H9 (cell line): Measurements from ENCODE around the gene ZMYND8. TPM values are rescaled to one million over a fixed set of nuclear protein-coding genes. Genes with fewer than 3 reads are reported as not detected.

Experiments
- DNase-seq: peaks from one replicate; pipeline ENCODE4 v3.0.0-alpha.2; 2017
- H2AFZ ChIP-seq: one replicate; pipeline ENCODE4 v1.6.1; 2013; ENCODE audit warnings: mild to moderate bottlenecking, low read length, control low read depth, moderate library complexity
- H2AK5ac ChIP-seq: 2 replicates; pipeline ENCODE4 v1.6.1; 2013; ENCODE audit warnings: low read length, control low read depth, mixed read lengths; ENCODE audit not compliant: insufficient read length
- H2BK120ac ChIP-seq: one replicate; pipeline ENCODE4 v1.6.1; 2013; ENCODE audit warnings: low read depth, mild to moderate bottlenecking, low read length, control low read depth, inconsistent platforms; ENCODE audit not compliant: poor library complexity, severe bottlenecking
- H2BK12ac ChIP-seq: 2 replicates; pipeline ENCODE4 v1.6.1; 2013; ENCODE audit warnings: low read length, control low read depth, mixed read lengths, low read depth; ENCODE audit not compliant: insufficient read length
- H2BK15ac ChIP-seq: 2 replicates; pipeline ENCODE4 v1.6.1; 2013; ENCODE audit warnings: low read depth, low read length, control low read depth
- H2BK20ac ChIP-seq: one replicate; pipeline ENCODE4 v1.6.1; 2013; ENCODE audit warnings: low read depth, mild to moderate bottlenecking, low read length, control low read depth, inconsistent platforms; ENCODE audit not compliant: poor library complexity, severe bottlenecking
- H2BK5ac ChIP-seq: 2 replicates; pipeline ENCODE4 v1.6.1; 2013; ENCODE audit warnings: low read length, control low read depth, mixed read lengths; ENCODE audit not compliant: insufficient read length
- H3K14ac ChIP-seq: 2 replicates; pipeline ENCODE4 v1.6.1; 2013; ENCODE audit warnings: low read length, control low read depth; ENCODE audit not compliant: insufficient read depth
- H3K18ac ChIP-seq: 2 replicates; pipeline ENCODE4 v1.6.1; 2013; ENCODE audit warnings: low read depth, mild to moderate bottlenecking, mixed read lengths, low read length, control low read depth; ENCODE audit not compliant: insufficient read length
- H3K23ac ChIP-seq: 2 replicates; pipeline ENCODE4 v1.6.1; 2013; ENCODE audit warnings: low read length, control low read depth, mixed read lengths, low read depth; ENCODE audit not compliant: insufficient read length
- H3K23me2 ChIP-seq: 2 replicates; pipeline ENCODE4 v1.6.1; 2013; ENCODE audit warnings: low read depth, mild to moderate bottlenecking, mixed read lengths, low read length, control low read depth; ENCODE audit not compliant: insufficient read length, poor library complexity, severe bottlenecking
- H3K27ac ChIP-seq: 2 replicates; pipeline ENCODE4 v1.5.1; 2013; ENCODE audit warnings: low read length, control low read depth, mixed read lengths, low read depth; ENCODE audit not compliant: insufficient read length
- H3K27me3 ChIP-seq: 2 replicates; pipeline ENCODE4 v1.6.1; 2013; ENCODE audit warnings: low read length, control low read depth, inconsistent platforms; ENCODE audit not compliant: insufficient read depth
- H3K4ac ChIP-seq: 2 replicates; pipeline ENCODE4 v1.6.1; 2013; ENCODE audit warnings: low read depth, mild to moderate bottlenecking, control low read depth, inconsistent platforms, low read length, moderate library complexity
- H3K4me1 ChIP-seq: 2 replicates; pipeline ENCODE4 v1.6.1; 2013; ENCODE audit warnings: low read length, control low read depth, inconsistent platforms; ENCODE audit not compliant: insufficient read depth
- H3K4me2 ChIP-seq: 2 replicates; pipeline ENCODE4 v1.6.1; 2013; ENCODE audit warnings: low read length, control low read depth, mixed read lengths; ENCODE audit not compliant: insufficient read length, insufficient read depth
- H3K56ac ChIP-seq: 2 replicates; pipeline ENCODE4 v1.6.1; 2013; ENCODE audit warnings: low read depth, mild to moderate bottlenecking, mixed read lengths, low read length, control low read depth; ENCODE audit not compliant: insufficient read length
- H3K79me1 ChIP-seq: 2 replicates; pipeline ENCODE4 v1.6.1; 2013; ENCODE audit warnings: low read depth, mild to moderate bottlenecking, moderate library complexity, low read length, control low read depth, inconsistent platforms; ENCODE audit not compliant: insufficient read depth, poor library complexity, severe bottlenecking
- H3K79me2 ChIP-seq: 2 replicates; pipeline ENCODE4 v1.6.1; 2013; ENCODE audit warnings: low read length, control low read depth, inconsistent platforms; ENCODE audit not compliant: insufficient read depth
- H3K9ac ChIP-seq: 2 replicates; pipeline ENCODE4 v1.6.1; 2013; ENCODE audit warnings: low read length, control low read depth, mixed read lengths; ENCODE audit not compliant: insufficient read length; ENCODE audit errors: extremely low read depth
- H3K9me3 ChIP-seq: one replicate; pipeline ENCODE4 v1.6.1; 2013; ENCODE audit warnings: low read depth, low read length, inconsistent platforms; ENCODE audit not compliant: control insufficient read depth
- H3T11ph ChIP-seq: one replicate; pipeline ENCODE4 v1.6.1; 2013; ENCODE audit warnings: mild to moderate bottlenecking, low read length, control low read depth, inconsistent platforms
- H4K20me1 ChIP-seq: one replicate; pipeline ENCODE4 v1.6.1; 2013; ENCODE audit not compliant: control insufficient read depth, insufficient read length, insufficient read depth
- H4K5ac ChIP-seq: 2 replicates; pipeline ENCODE4 v1.6.1; 2013; ENCODE audit warnings: low read depth, mild to moderate bottlenecking, mixed read lengths, low read length, control low read depth; ENCODE audit not compliant: insufficient read length
- H4K8ac ChIP-seq: replicated peaks from 2 replicates; pipeline ENCODE4 v1.6.1; 2013; ENCODE audit warnings: low read length, control low read depth, mixed read lengths, low read depth; ENCODE audit not compliant: insufficient read length
- H4K91ac ChIP-seq: 2 replicates; pipeline ENCODE4 v1.6.1; 2013; ENCODE audit warnings: low read depth, mild to moderate bottlenecking, moderate library complexity, mixed read lengths, low read length, control low read depth; ENCODE audit not compliant: insufficient read length
- H3K27ac Mint-ChIP-seq, 3 experiments: 2 replicates in 2 of 3; 3 replicates in 1 of 3; pipeline ENCODE4 v1.8.0; 2020 to 2021; ENCODE audit warnings: mixed read lengths in 3 of 3, mild to moderate bottlenecking in 1 of 3, moderate library complexity in 1 of 3
- H3K27me3 Mint-ChIP-seq: 2 replicates; pipeline ENCODE4 v1.8.0; 2021; ENCODE audit warnings: low read depth, mild to moderate bottlenecking, moderate library complexity, mixed read lengths
- H3K36me3 Mint-ChIP-seq, 3 experiments: 2 replicates in 2 of 3; 3 replicates in 1 of 3; pipeline ENCODE4 v1.8.0; 2020 to 2021; ENCODE audit warnings: low read depth in 3 of 3, mixed read lengths in 3 of 3; ENCODE audit not compliant: insufficient read depth in 1 of 3
- H3K4me1 Mint-ChIP-seq, 2 experiments: 2 replicates each; pipeline ENCODE4 v1.8.0; 2020; ENCODE audit warnings: mixed read lengths in 2 of 2
- H3K4me3 Mint-ChIP-seq, 2 experiments: 2 replicates in 1 of 2; 3 replicates in 1 of 2; pipeline ENCODE4 v1.8.0; 2020 to 2021; ENCODE audit warnings: mild to moderate bottlenecking in 2 of 2, mixed read lengths in 2 of 2, moderate library complexity in 1 of 2
- H3K9me3 Mint-ChIP-seq, 2 experiments: 2 replicates in 1 of 2; 3 replicates in 1 of 2; pipeline ENCODE4 v1.8.0; 2020; ENCODE audit warnings: mild to moderate bottlenecking in 2 of 2, mixed read lengths in 2 of 2, moderate library complexity in 1 of 2
- CTCF ChIP-seq: fragments of 200-600 bp; sonication (generic); conservative IDR thresholded peaks from 3 replicates; pipeline ENCODE4 v1.8.0; 2021; ENCODE audit warnings: antibody characterized with exemption, mild to moderate bottlenecking
- WGBS: extraction: QIAGEN DNeasy Blood & Tissue Kit; methylation state at CpG from one replicate; pipeline ENCODE4 v1.1.7; 2013; ENCODE audit warnings: missing lambda C conversion rate, low lambda C conversion rate, mixed read lengths; ENCODE audit not compliant: insufficient read length; ENCODE audit errors: extremely low coverage; 5-methylcytosine and 5-hydroxymethylcytosine counted together
- total RNA-seq: library from RNA; stranded (reverse); gene quantifications from 2 replicates; pipeline ENCODE4 v1.2.1, GENCODE V29; 2021

ZMYND8 gene
- total RNA-seq, 1 experiment from 2014 or later, result 158 TPM

DNA sequence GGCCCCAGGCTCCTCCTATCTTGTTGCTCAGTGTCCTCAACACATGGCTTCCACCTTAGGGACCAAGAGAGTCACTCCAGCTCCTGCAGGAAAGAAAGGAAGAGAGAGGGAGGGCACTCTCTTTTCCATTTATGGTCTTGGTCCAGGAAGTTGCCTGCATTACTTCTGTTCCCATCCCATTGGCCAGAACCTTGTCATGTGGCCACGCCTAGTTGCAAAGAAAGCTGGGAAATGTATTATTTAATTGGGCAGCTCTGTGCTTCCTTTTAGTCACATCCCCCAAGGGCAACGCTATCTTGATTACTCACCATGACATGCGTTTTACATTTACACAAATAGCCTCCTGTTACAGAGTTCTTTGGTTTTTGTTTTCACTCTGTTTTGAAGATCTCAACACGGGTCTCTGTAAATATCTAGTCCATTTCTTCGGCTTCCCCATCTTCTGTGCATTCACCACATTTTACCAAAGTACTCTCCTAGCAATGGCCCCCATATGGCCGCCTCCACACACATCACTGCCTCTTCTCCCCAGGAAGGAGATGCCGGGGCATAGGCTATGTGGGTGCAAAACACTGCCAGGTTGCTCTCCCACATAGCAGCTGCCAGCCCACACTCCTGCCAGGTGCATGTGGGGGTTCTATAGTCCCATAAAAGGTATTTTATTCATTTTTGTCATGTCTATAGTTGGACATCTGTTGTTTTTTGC lies 35.7 kb upstream of the ZMYND8 start:
- Histone ChIP-seq H4K8ac (no peak overlapping the region), H3K79me2 (no peaks in the 10 kb centered on the region), H3K18ac (no peak overlapping the region), H3T11ph (no peak overlapping the region), H2AK5ac (no peak overlapping the region), H2BK5ac (no peak overlapping the region), H3K4me1 (no peaks in the 10 kb centered on the region), H3K4me2 (no peak overlapping the region), H4K91ac (no peak overlapping the region), H2BK15ac (no peak overlapping the region), H2BK20ac (no peak overlapping the region), H3K14ac (no peak overlapping the region), H4K20me1 (no peaks in the 10 kb centered on the region), H3K23me2 (no peaks in the 10 kb centered on the region), H3K4ac (no peak overlapping the region), H3K23ac (no peak overlapping the region), H2BK120ac (no peak overlapping the region), H3K79me1 (no peaks in the 10 kb centered on the region), H4K5ac (no peak overlapping the region), H2AFZ (no peak overlapping the region), H2BK12ac (no peak overlapping the region), H3K27me3 (no peaks in the 10 kb centered on the region), H3K27ac (no peak overlapping the region), H3K9me3 (no peaks in the 10 kb centered on the region), H3K56ac (no peak overlapping the region), H3K9ac (no peak overlapping the region)
- no peak for DNase-seq
- Mint-ChIP-seq H3K36me3 (0 out of 7 replicates have a peak, but pooled peaks cover 0 to 2% (median 0%) of the 10 kb centered on the region in 3 experiments), H3K27ac (peak overlapping the region in 1 of 3 experiments; percentile 34; a peak in 2 of 7 replicates), H3K27me3 (no peaks in the 10 kb centered on the region), H3K4me1 (peaks cover 2 to 6% of the 10 kb centered on the region in 2 experiments; a peak in 3 of 4 replicates), H3K9me3 (peaks cover 0 to 3% of the 10 kb centered on the region in 2 experiments; a peak in 2 of 5 replicates), H3K4me3 (no peak overlapping the region)
- no peak for TF ChIP-seq CTCF
- no CpG with 5 or more reads among the region's 7 CpGs for WGBS
